Activated CD4-positive, alpha-beta T cell treated with anti-CD3 and anti-CD28 coated beads, Interleukin-2, amount 10 ng/mL, durations not matched to agents 24 days and 14 days (primary cell): ENCODE measurements around the gene STK10. TPM values are rescaled to one million over a fixed set of nuclear protein-coding genes. Genes with fewer than 3 reads are reported as not detected.
"Not testable (repeated sequence)": the region's sequence is repeated elsewhere in the genome, so short reads cannot be mapped to it uniquely, and the experiment has no call there.

Experiments used
- DNase-seq: peaks from one replicate; pipeline ENCODE4 v3.0.0; 2022
- H3K27ac Mint-ChIP-seq: one replicate; pipeline ENCODE4 v1.8.0; 2022; ENCODE audit warnings: mild to moderate bottlenecking, mixed read lengths
- H3K27me3 Mint-ChIP-seq: one replicate; pipeline ENCODE4 v1.8.0; 2022; ENCODE audit warnings: mixed read lengths
- H3K36me3 Mint-ChIP-seq: one replicate; pipeline ENCODE4 v1.8.0; 2022; ENCODE audit warnings: low read depth, mild to moderate bottlenecking, mixed read lengths
- H3K4me1 Mint-ChIP-seq: one replicate; pipeline ENCODE4 v1.8.0; 2021; ENCODE audit warnings: mixed read lengths
- H3K4me3 Mint-ChIP-seq: one replicate; pipeline ENCODE4 v1.8.0; 2022; ENCODE audit warnings: mild to moderate bottlenecking, moderate library complexity, mixed read lengths
- H3K9me3 Mint-ChIP-seq: one replicate; pipeline ENCODE4 v1.8.0; 2021; ENCODE audit warnings: mixed read lengths
- intact Hi-C: fragments of 100-400 bp; cut with micrococcal nuclease; formaldehyde crosslinking; loops from one replicate; pipeline ENCODE4 v1.15.1; 2023
- total RNA-seq: library from RNA; stranded (reverse); gene quantifications from 2 replicates; pipeline ENCODE4 v1.2.3, GENCODE V29; 2022

The STK10 gene
- total RNA-seq, 1 donor from 2014 or later, result 87.9 TPM

- Mint-ChIP-seq H3K36me3 (peaks cover 67% of the 10 kb centered on the region), H3K9me3 (no peaks in the 10 kb centered on the region), H3K27ac (peak overlapping the region; percentile 88), H3K4me1 (peaks cover 44% of the 10 kb centered on the region), H3K27me3 (no peaks in the 10 kb centered on the region), H3K4me3 (peak overlapping the region; percentile 75)
- intact Hi-C loops, result loop anchor here (5.0 kb wide), 1 partner anchor 37 kb away; the partner anchor contains the start of gene STK10
- DNase-seq, result peak; percentile 75
Observed at GRCh38 chr5:172150514-172151425, 37.3 kb downstream of the STK10 start.

GRCh38 chr5:172149481-172149880 is 38.5 kb downstream of the STK10 start:
- peaks cover 51% of the 10 kb centered on the region for H3K4me1 Mint-ChIP-seq
- H3K9me3 Mint-ChIP-seq, DNase-seq, intact Hi-C loops, H3K4me3 Mint-ChIP-seq, H3K27ac Mint-ChIP-seq, H3K27me3 Mint-ChIP-seq: not testable (repeated sequence)
- peaks cover 57% of the 10 kb centered on the region for H3K36me3 Mint-ChIP-seq

- no peak for DNase-seq
- no peaks in the 10 kb centered on the region for H3K27me3 Mint-ChIP-seq
- peaks cover 53% of the 10 kb centered on the region for H3K36me3 Mint-ChIP-seq
- H3K27ac Mint-ChIP-seq, result peak overlapping the region; percentile 62
- H3K9me3 Mint-ChIP-seq, result no peaks in the 10 kb centered on the region
- no peak overlapping the region for H3K4me3 Mint-ChIP-seq
- intact Hi-C loops, result no loop called here
- peaks cover 50% of the 10 kb centered on the region for H3K4me1 Mint-ChIP-seq
Observed at GRCh38 chr5:172149073-172149472, 39.0 kb downstream of the STK10 start.

GRCh38 chr5:172148381-172148780 is 39.6 kb downstream of the STK10 start:
- peaks cover 47% of the 10 kb centered on the region for H3K36me3 Mint-ChIP-seq
- peaks cover 50% of the 10 kb centered on the region for H3K4me1 Mint-ChIP-seq
- no peak for DNase-seq
- H3K27me3 Mint-ChIP-seq, result no peaks in the 10 kb centered on the region
- no peaks in the 10 kb centered on the region for H3K9me3 Mint-ChIP-seq
- intact Hi-C loops, result no loop called here
- H3K27ac Mint-ChIP-seq, result no peak overlapping the region
- H3K4me3 Mint-ChIP-seq, result no peak overlapping the region

- Mint-ChIP-seq H3K27ac (peak overlapping the region; percentile 0), H3K4me1 (peaks cover 46% of the 10 kb centered on the region), H3K4me3 (no peak overlapping the region), H3K36me3 (peaks cover 43% of the 10 kb centered on the region), H3K27me3 (no peaks in the 10 kb centered on the region), H3K9me3 (no peaks in the 10 kb centered on the region)
- no peak for DNase-seq
- intact Hi-C loops, result no loop called here
Observed at GRCh38 chr5:172147857-172148256, 40.2 kb downstream of the STK10 start.

GRCh38 chr5:172146748-172147092 is 41.3 kb downstream of the STK10 start:
- DNase-seq, result no peak
- intact Hi-C loops, result no loop called here
- Mint-ChIP-seq H3K27me3 (no peaks in the 10 kb centered on the region), H3K4me1 (peaks cover 36% of the 10 kb centered on the region), H3K27ac (peak overlapping the region; percentile 36), H3K9me3 (no peaks in the 10 kb centered on the region), H3K36me3 (peaks cover 33% of the 10 kb centered on the region), H3K4me3 (no peak overlapping the region)

- DNase-seq, result no peak
- no peak overlapping the region for H3K4me3 Mint-ChIP-seq
- peak overlapping the region; percentile 35 for H3K27ac Mint-ChIP-seq
- no peaks in the 10 kb centered on the region for H3K9me3 Mint-ChIP-seq
- peaks cover 32% of the 10 kb centered on the region for H3K4me1 Mint-ChIP-seq
- peaks cover 29% of the 10 kb centered on the region for H3K36me3 Mint-ChIP-seq
- intact Hi-C loops, result no loop called here
- H3K27me3 Mint-ChIP-seq, result no peaks in the 10 kb centered on the region
Observed at GRCh38 chr5:172145870-172146747, 41.9 kb downstream of the STK10 start.

- H3K4me3 Mint-ChIP-seq, result no peak overlapping the region
- H3K36me3 Mint-ChIP-seq, result peaks cover 26% of the 10 kb centered on the region
- no peak for DNase-seq
- no peaks in the 10 kb centered on the region for H3K9me3 Mint-ChIP-seq
- no peaks in the 10 kb centered on the region for H3K27me3 Mint-ChIP-seq
- intact Hi-C loops, result no loop called here
- H3K27ac Mint-ChIP-seq, result peak overlapping the region; percentile 70
- H3K4me1 Mint-ChIP-seq, result peaks cover 26% of the 10 kb centered on the region
Observed at GRCh38 chr5:172144931-172145869, 42.8 kb downstream of the STK10 start.

GRCh38 chr5:172144291-172144815 is 43.7 kb downstream of the STK10 start:
- DNase-seq, result no peak
- Mint-ChIP-seq H3K9me3 (no peaks in the 10 kb centered on the region), H3K4me3 (no peak overlapping the region), H3K36me3 (peaks cover 33% of the 10 kb centered on the region), H3K27me3 (no peaks in the 10 kb centered on the region), H3K27ac (no peak overlapping the region), H3K4me1 (peaks cover 33% of the 10 kb centered on the region)
- intact Hi-C loops, result no loop called here

GRCh38 chr5:172143875-172144274 is 44.1 kb downstream of the STK10 start:
- intact Hi-C loops, result no loop called here
- Mint-ChIP-seq H3K4me3 (no peak overlapping the region), H3K27ac (no peak overlapping the region), H3K36me3 (peaks cover 35% of the 10 kb centered on the region), H3K27me3 (no peaks in the 10 kb centered on the region), H3K9me3 (no peaks in the 10 kb centered on the region), H3K4me1 (peaks cover 33% of the 10 kb centered on the region)
- DNase-seq, result no peak

- H3K27ac Mint-ChIP-seq, result no peak overlapping the region
- no peak overlapping the region for H3K4me3 Mint-ChIP-seq
- intact Hi-C loops, result no loop called here
- peaks cover 33% of the 10 kb centered on the region for H3K4me1 Mint-ChIP-seq
- no peaks in the 10 kb centered on the region for H3K9me3 Mint-ChIP-seq
- no peaks in the 10 kb centered on the region for H3K27me3 Mint-ChIP-seq
- peaks cover 33% of the 10 kb centered on the region for H3K36me3 Mint-ChIP-seq
- no peak for DNase-seq
Observed at GRCh38 chr5:172142709-172143215, 45.3 kb downstream of the STK10 start.

- Mint-ChIP-seq H3K27me3 (no peaks in the 10 kb centered on the region), H3K9me3 (no peaks in the 10 kb centered on the region), H3K36me3 (peaks cover 32% of the 10 kb centered on the region), H3K4me1 (peaks cover 29% of the 10 kb centered on the region), H3K4me3 (no peak overlapping the region), H3K27ac (no peak overlapping the region)
- no peak for DNase-seq
- intact Hi-C loops, result no loop called here
Observed at GRCh38 chr5:172141949-172142319, 46.1 kb downstream of the STK10 start.

- Mint-ChIP-seq H3K4me1 (peaks cover 27% of the 10 kb centered on the region), H3K27ac (no peak overlapping the region), H3K36me3 (peaks cover 28% of the 10 kb centered on the region), H3K4me3 (no peak overlapping the region), H3K9me3 (no peaks in the 10 kb centered on the region), H3K27me3 (no peaks in the 10 kb centered on the region)
- intact Hi-C loops, result no loop called here
- DNase-seq, result no peak
Observed at GRCh38 chr5:172140866-172141265, 47.2 kb downstream of the STK10 start.
